Astrocyte (in vitro differentiated cells and primary cell): ENCODE results near the gene NDFIP1.

Experiments used
- EZH2 ChIP-seq: IDR thresholded peaks from 2 replicates; pipeline ENCODE4 v1.6.1; 2012; ENCODE audit warnings: mild to moderate bottlenecking, low read length, inconsistent platforms; ENCODE audit not compliant: insufficient read depth
- TF ChIP-seq, protein P1 (sequence below): IDR thresholded peaks from 2 replicates; pipeline ENCODE4 v1.5.1; 2011; ENCODE audit warnings: low read depth, mild to moderate bottlenecking, inconsistent platforms, low read length, moderate library complexity; ENCODE audit not compliant: insufficient read depth

DNA sequence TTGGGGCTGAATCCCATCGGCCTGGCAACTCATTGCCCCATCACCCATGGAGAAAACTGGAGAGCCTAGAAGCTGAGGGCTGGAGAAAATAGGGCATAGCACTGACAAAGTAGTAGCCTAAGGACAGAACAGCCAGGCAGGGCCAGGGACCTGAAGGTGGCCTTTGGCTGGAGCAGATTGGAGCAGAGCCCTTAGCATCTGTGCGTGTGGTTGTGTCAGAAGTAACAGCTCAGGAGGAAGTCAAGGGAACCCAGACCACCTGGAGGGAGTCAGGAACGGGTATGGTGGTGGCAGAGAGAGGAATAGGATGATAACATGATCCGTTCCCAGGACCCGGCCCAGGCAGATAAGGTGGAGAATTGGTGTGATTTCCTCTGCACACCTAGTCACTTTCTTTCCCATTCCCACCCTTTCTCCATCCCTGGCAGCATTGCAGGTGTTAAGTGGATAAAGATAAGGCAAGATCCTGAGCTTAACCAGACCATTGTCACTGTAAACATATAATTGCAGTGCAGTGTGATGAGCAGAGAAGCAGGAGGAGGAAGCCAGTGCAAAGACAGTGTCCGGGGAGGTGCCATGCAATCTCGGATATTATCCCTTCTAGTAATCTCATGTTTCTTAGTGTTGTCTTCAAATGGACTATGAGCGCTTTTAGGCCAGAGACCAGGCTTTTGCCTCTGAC is 67.0 kb downstream of the NDFIP1 start:
- no peak for TF ChIP-seq EZH2
- TF ChIP-seq, protein P1, sequence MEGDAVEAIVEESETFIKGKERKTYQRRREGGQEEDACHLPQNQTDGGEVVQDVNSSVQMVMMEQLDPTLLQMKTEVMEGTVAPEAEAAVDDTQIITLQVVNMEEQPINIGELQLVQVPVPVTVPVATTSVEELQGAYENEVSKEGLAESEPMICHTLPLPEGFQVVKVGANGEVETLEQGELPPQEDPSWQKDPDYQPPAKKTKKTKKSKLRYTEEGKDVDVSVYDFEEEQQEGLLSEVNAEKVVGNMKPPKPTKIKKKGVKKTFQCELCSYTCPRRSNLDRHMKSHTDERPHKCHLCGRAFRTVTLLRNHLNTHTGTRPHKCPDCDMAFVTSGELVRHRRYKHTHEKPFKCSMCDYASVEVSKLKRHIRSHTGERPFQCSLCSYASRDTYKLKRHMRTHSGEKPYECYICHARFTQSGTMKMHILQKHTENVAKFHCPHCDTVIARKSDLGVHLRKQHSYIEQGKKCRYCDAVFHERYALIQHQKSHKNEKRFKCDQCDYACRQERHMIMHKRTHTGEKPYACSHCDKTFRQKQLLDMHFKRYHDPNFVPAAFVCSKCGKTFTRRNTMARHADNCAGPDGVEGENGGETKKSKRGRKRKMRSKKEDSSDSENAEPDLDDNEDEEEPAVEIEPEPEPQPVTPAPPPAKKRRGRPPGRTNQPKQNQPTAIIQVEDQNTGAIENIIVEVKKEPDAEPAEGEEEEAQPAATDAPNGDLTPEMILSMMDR, result no peak
